T-helper 1 cell (primary cell): ENCODE data around the gene SKIC8.

ENCODE experiments used
- DNase-seq, 5 donors: peaks; one replicate each; pipeline ENCODE4 v3.0.0-alpha.2; 2012 to 2020
- total RNA-seq, 4 donors: gene quantifications; one replicate each; lab custom pipeline; 2026; lab: John Stamatoyannopoulos, UW

SKIC8 gene
- 16.1 to 26.4 (median 20.3) reads per million in 4 donors for total RNA-seq

- DNase-seq = peak; percentile 81 to 94 (median 85)
Measured at GRCh38 chr15:78299101-78299930, at the start of gene SKIC8. TSS of gene SKIC8 (minus strand) at chr15:78299609. CDS start at chr15:78295686, 3,923 bp downstream.

- no peak for DNase-seq
Measured at GRCh38 chr15:78347586-78348543, 48.5 kb upstream of the SKIC8 start.

GRCh38 chr15:78345396-78346125 lies 46.2 kb upstream of the SKIC8 start:
- DNase-seq = no peak

- no peak for DNase-seq
Measured at GRCh38 chr15:78343276-78344060, 44.1 kb upstream of the SKIC8 start.

GRCh38 chr15:78342021-78342420 lies 42.6 kb upstream of the SKIC8 start:
- DNase-seq = no peak

- no peak for DNase-seq
Measured at GRCh38 chr15:78341057-78341987, 41.9 kb upstream of the SKIC8 start.

- DNase-seq = no peak
Measured at GRCh38 chr15:78340231-78341056, 41.0 kb upstream of the SKIC8 start, which contains the start of gene CRABP1. TSS of gene CRABP1 (plus strand) at chr15:78340353. CDS start at chr15:78340429, 76 bp downstream.

GRCh38 chr15:78339559-78339958 lies 40.1 kb upstream of the SKIC8 start:
- DNase-seq = no peak

- DNase-seq = no peak
Measured at GRCh38 chr15:78338781-78339180, 39.4 kb upstream of the SKIC8 start.

- no peak for DNase-seq
Measured at GRCh38 chr15:78335985-78336384, 36.6 kb upstream of the SKIC8 start.

GRCh38 chr15:78334845-78335244 lies 35.4 kb upstream of the SKIC8 start:
- DNase-seq = no peak

- peak in 1 of 5 donors; percentile 38 for DNase-seq
Measured at GRCh38 chr15:78329625-78330024, 30.2 kb upstream of the SKIC8 start.

- DNase-seq = no peak
Measured at GRCh38 chr15:78327466-78327865, 28.1 kb upstream of the SKIC8 start.

- DNase-seq = no peak
Measured at GRCh38 chr15:78325092-78325843, 25.9 kb upstream of the SKIC8 start.

GRCh38 chr15:78324144-78324543 lies 24.7 kb upstream of the SKIC8 start:
- no peak for DNase-seq

- no peak for DNase-seq
Measured at GRCh38 chr15:78323693-78324092, 24.3 kb upstream of the SKIC8 start.

GRCh38 chr15:78322724-78323521 lies 23.5 kb upstream of the SKIC8 start:
- no peak for DNase-seq

- DNase-seq = no peak
Measured at GRCh38 chr15:78322243-78322642, 22.8 kb upstream of the SKIC8 start.
